Measurements from ENCODE around the gene RHOT2.

The RHOT2 gene

DNA sequence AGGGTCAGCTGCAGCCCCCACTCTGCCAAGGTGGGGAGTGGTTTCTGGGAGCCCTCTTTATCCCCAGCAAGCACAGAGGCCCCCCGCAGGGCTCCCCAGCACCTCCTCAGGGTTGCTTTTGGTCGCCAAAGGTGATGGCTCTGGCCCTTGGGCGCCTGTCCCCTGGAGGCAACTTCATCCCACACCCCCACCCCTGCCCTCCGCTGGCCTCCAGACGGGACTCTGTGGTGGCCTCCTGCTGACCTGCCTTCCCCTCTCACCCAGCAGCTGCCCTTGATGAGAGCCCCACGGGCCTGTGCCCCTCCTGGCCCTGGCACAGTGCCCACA is 7.8 kb upstream of the RHOT2 start:
- H3K36me3 ChIP-seq (ENCODE audit: control insufficient read depth, insufficient read depth, low read length), result no peaks in the 10 kb centered on the region
- H3K4me3 ChIP-seq (ENCODE audit: insufficient read depth, low read depth, low read length, poor library complexity, severe bottlenecking), result no peak overlapping the region
- DNase-seq, result no peak
- no peaks in the 10 kb centered on the region for H3K27me3 ChIP-seq (replicated peaks; ENCODE audit: control insufficient read depth, insufficient read depth, low read length, poor library complexity, severe bottlenecking)
- H3K27ac ChIP-seq (ENCODE audit: insufficient read depth, low read length, poor library complexity, severe bottlenecking), result no peak overlapping the region
- H3K4me1 ChIP-seq (ENCODE audit: control insufficient read depth, insufficient read depth, low read length, poor library complexity, severe bottlenecking), result no peaks in the 10 kb centered on the region
- H3K9me3 ChIP-seq (ENCODE audit: control insufficient read depth, low read length), result no peaks in the 10 kb centered on the region

DNA sequence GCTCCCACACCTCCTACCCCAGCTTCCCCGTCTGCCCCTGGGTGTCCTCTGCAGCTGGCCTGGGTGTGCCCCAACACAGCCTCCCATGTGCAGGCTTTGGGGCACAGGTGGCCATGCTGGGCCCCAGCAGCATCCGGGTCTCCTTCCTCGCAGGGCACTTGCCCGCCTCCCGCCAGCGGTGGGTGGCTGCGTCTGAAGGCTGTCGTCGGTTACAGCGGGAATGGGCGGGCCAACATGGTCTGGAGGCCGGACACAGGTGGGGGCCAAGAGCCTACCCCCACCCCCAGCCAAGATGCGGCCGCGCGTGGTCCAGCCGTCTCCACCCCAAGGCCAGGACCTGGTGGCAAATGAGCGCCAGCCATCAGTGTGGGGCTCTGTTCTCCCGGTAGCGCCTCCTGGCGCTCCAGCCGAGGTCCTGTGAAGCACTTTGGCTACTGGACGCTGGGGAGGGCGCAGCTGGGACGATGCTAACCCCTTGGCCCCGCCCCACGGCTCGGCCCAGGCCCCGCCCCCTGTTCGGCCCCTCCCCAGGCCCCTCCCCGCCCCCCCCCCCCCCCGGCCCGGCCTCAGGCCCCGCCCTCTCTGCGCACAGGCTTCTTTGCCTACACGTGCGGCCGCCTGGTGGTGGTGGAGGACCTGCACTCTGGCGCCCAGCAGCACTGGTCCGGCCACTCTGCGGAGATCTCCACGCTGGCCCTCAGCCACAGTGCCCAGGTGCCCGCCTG is 7.3 kb upstream of the RHOT2 start:
- H3K4me1 ChIP-seq (ENCODE audit: control insufficient read depth, insufficient read depth, low read length, poor library complexity, severe bottlenecking), result no peaks in the 10 kb centered on the region
- H3K4me3 ChIP-seq (ENCODE audit: insufficient read depth, low read depth, low read length, poor library complexity, severe bottlenecking), result no peak overlapping the region
- H3K27me3 ChIP-seq (replicated peaks; ENCODE audit: control insufficient read depth, insufficient read depth, low read length, poor library complexity, severe bottlenecking), result no peaks in the 10 kb centered on the region
- H3K27ac ChIP-seq (ENCODE audit: insufficient read depth, low read length, poor library complexity, severe bottlenecking), result no peak overlapping the region
- peak; percentile 44 to 64 (median 56) for DNase-seq
- no peaks in the 10 kb centered on the region for H3K36me3 ChIP-seq (ENCODE audit: control insufficient read depth, insufficient read depth, low read length)
- no peaks in the 10 kb centered on the region for H3K9me3 ChIP-seq (ENCODE audit: control insufficient read depth, low read length)

DNA sequence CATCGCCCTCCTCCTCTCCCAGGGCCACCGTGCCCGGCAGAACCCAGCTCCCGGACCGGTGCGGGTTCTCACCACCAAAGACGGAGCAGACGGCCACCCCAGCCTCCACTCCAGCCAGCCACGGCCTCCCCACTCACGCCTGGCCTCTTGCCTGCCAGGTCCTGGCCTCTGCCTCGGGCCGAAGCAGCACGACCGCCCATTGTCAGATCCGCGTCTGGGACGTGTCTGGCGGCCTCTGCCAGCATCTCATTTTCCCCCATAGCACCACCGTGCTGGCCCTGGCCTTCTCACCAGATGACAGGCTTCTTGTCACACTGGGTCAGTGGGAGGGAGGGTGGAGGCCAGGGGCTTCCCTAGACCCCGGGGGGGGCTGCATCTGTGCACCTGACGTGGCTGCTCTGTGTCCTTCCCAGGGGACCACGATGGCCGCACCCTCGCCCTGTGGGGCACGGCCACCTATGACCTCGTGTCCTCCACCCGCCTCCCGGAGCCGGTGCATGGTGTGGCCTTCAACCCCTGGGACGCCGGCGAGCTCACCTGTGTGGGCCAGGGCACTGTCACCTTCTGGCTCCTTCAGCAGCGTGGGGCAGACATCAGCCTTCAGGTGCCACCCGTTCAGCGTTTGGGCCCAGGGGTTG is 6.6 kb upstream of the RHOT2 start:
- Histone ChIP-seq H3K4me3 (ENCODE audit: insufficient read depth, low read depth, low read length, poor library complexity, severe bottlenecking) (no peak overlapping the region), H3K36me3 (ENCODE audit: control insufficient read depth, insufficient read depth, low read length) (no peaks in the 10 kb centered on the region), H3K27ac (ENCODE audit: insufficient read depth, low read length, poor library complexity, severe bottlenecking) (no peak overlapping the region), H3K27me3 (replicated peaks; ENCODE audit: control insufficient read depth, insufficient read depth, low read length, poor library complexity, severe bottlenecking) (no peaks in the 10 kb centered on the region), H3K4me1 (ENCODE audit: control insufficient read depth, insufficient read depth, low read length, poor library complexity, severe bottlenecking) (no peaks in the 10 kb centered on the region), H3K9me3 (ENCODE audit: control insufficient read depth, low read length) (no peaks in the 10 kb centered on the region)
- no peak for DNase-seq

DNA sequence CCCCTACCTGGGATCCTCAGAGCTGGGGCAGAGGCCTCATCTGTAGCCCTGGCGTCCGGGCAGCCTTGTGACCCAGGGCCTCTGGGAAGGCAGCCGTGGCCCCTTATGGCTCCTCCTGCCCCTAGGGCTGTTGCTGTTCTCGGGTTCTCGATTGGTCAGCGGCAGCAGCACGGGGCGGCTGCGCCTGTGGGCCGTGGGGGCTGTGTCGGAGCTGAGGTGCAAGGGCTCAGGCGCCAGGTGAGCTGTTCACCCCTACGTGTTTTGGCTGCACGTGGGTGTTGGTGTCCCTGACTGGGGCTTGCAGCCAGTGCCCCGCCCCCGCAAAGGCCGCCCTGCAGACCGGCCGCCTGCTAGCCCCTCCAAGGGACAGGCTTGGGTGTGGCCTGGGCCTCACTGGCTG is 5.8 kb upstream of the RHOT2 start:
- no peak overlapping the region for H3K4me3 ChIP-seq (ENCODE audit: insufficient read depth, low read depth, low read length, poor library complexity, severe bottlenecking)
- no peaks in the 10 kb centered on the region for H3K36me3 ChIP-seq (ENCODE audit: control insufficient read depth, insufficient read depth, low read length)
- peaks cover 4% of the 10 kb centered on the region for H3K4me1 ChIP-seq (ENCODE audit: control insufficient read depth, insufficient read depth, low read length, poor library complexity, severe bottlenecking)
- no peak overlapping the region for H3K27ac ChIP-seq (ENCODE audit: insufficient read depth, low read length, poor library complexity, severe bottlenecking)
- no peaks in the 10 kb centered on the region for H3K9me3 ChIP-seq (ENCODE audit: control insufficient read depth, low read length)
- no peaks in the 10 kb centered on the region for H3K27me3 ChIP-seq (replicated peaks; ENCODE audit: control insufficient read depth, insufficient read depth, low read length, poor library complexity, severe bottlenecking)
- no peak for DNase-seq

DNA sequence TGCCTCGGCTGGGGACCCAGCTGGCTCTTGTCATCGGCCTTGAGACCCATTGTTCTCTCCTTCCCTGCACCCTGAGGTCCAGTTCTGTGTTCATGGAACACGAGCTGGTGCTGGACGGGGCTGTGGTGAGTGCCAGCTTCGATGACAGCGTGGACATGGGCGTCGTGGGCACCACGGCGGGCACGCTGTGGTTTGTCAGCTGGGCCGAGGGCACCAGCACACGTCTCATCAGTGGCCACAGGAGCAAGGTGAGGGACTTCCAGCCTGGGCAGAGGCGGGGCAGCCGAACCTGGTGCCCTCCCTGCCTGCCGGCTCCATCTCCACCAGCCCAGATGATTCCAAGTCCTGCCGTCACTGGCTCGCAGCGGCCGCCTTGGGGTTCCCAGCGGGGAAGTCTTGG is 5.3 kb upstream of the RHOT2 start:
- Histone ChIP-seq H3K27ac (ENCODE audit: insufficient read depth, low read length, poor library complexity, severe bottlenecking) (no peak overlapping the region), H3K4me1 (ENCODE audit: control insufficient read depth, insufficient read depth, low read length, poor library complexity, severe bottlenecking) (peaks cover 9% of the 10 kb centered on the region), H3K4me3 (ENCODE audit: insufficient read depth, low read depth, low read length, poor library complexity, severe bottlenecking) (no peak overlapping the region), H3K36me3 (ENCODE audit: control insufficient read depth, insufficient read depth, low read length) (no peaks in the 10 kb centered on the region), H3K9me3 (ENCODE audit: control insufficient read depth, low read length) (no peaks in the 10 kb centered on the region), H3K27me3 (replicated peaks; ENCODE audit: control insufficient read depth, insufficient read depth, low read length, poor library complexity, severe bottlenecking) (no peaks in the 10 kb centered on the region)
- no peak for DNase-seq

DNA sequence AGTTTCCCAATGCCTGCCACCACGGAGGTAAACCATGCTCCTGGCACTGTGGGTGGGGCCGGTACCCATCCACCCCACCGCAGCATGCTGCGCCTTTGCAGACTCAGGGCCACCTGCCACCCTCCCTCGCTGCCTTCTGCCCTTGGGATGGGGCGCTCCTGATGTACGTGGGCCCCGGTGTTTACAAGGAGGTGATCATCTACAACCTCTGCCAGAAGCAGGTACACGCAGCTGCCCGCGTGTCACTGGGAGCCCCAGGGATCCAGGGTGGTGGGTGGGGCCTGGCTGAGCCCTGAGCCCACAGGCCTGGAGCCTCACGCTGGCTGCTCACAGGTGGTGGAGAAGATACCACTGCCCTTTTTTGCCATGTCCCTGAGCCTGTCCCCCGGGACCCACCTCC is 1.4 kb upstream of the RHOT2 start:
- Histone ChIP-seq H3K27ac (ENCODE audit: insufficient read depth, low read length, poor library complexity, severe bottlenecking) (no peak overlapping the region), H3K4me3 (ENCODE audit: insufficient read depth, low read depth, low read length, poor library complexity, severe bottlenecking) (no peak overlapping the region), H3K36me3 (ENCODE audit: control insufficient read depth, insufficient read depth, low read length) (peaks cover 25% of the 10 kb centered on the region), H3K27me3 (replicated peaks; ENCODE audit: control insufficient read depth, insufficient read depth, low read length, poor library complexity, severe bottlenecking) (no peaks in the 10 kb centered on the region), H3K9me3 (ENCODE audit: control insufficient read depth, low read length) (no peaks in the 10 kb centered on the region), H3K4me1 (ENCODE audit: control insufficient read depth, insufficient read depth, low read length, poor library complexity, severe bottlenecking) (peaks cover 19% of the 10 kb centered on the region)
- no peak for DNase-seq

DNA sequence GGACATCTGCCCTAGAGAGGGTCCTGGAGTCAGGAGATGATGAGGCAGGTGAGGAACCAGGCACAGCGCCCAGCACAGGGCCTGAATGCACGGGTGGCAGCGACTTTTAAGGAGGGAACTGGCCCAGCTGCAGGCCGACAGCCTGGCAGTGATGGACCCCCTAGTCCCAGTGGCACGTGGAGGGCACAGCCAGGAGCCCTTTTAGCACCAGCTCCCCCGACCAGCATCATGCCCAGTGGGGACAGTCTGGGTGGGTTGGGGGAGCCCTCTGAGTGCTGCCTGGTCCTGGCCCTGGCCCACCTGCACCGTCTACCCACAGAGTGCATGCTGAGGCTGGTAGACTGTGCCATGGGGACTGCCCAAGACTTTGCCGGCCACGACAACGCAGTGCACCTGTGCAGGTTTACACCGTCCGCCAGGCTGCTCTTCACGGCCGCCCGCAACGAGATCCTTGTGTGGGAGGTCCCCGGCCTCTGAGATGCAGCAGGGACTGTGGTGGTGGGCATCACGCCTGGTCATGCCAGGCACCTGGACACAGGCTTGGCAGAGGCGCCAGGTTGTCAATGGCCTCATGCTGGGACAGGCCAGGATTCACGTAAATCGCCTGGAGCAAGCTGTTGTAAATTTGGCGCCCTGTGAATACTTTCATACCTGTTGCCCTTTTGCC is 686 bp upstream of the RHOT2 start:
- H3K4me3 ChIP-seq (ENCODE audit: insufficient read depth, low read depth, low read length, poor library complexity, severe bottlenecking), result peak overlapping the region; percentile 80
- H3K4me1 ChIP-seq (ENCODE audit: control insufficient read depth, insufficient read depth, low read length, poor library complexity, severe bottlenecking), result peaks cover 19% of the 10 kb centered on the region
- peaks cover 32% of the 10 kb centered on the region for H3K36me3 ChIP-seq (ENCODE audit: control insufficient read depth, insufficient read depth, low read length)
- H3K9me3 ChIP-seq (ENCODE audit: control insufficient read depth, low read length), result no peaks in the 10 kb centered on the region
- peak overlapping the region; percentile 78 for H3K27ac ChIP-seq (ENCODE audit: insufficient read depth, low read length, poor library complexity, severe bottlenecking)
- DNase-seq, result no peak
- no peaks in the 10 kb centered on the region for H3K27me3 ChIP-seq (replicated peaks; ENCODE audit: control insufficient read depth, insufficient read depth, low read length, poor library complexity, severe bottlenecking)

DNA sequence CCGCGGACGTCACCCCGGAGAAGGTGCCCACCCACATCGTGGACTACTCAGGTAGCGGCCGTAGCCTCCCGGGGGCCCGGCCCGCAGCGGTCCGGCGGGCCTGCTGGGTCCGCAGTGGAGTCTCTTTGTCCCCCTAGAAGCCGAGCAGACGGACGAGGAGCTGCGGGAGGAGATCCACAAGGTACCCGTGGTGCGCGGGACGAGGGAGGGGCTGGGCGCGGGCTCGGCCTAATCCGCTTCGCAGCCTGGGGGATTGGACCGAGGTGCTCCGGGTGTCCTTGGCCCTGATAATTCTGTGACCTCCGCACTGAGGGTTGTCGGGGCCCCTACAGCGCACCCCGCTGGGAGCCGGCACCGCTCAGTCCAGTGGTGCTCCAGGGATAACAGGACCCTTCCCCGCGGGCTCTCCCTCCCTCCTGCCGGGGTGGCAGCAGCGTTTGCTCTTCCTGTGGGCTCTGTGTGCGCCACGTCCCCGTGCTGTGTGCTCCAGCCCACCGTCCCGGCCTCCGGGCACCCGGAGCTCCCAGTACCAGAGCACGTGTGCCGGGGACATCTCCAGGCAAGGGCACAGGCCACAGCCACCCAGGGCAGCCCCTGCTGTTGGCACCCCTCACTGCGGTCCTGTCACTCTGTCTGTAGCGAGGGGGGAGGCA is 713 bp downstream of the RHOT2 start:
- Histone ChIP-seq H3K4me3 (ENCODE audit: insufficient read depth, low read depth, low read length, poor library complexity, severe bottlenecking) (peak overlapping the region; percentile 80), H3K36me3 (ENCODE audit: control insufficient read depth, insufficient read depth, low read length) (peaks cover 45% of the 10 kb centered on the region), H3K27ac (ENCODE audit: insufficient read depth, low read length, poor library complexity, severe bottlenecking) (peak overlapping the region; percentile 78), H3K9me3 (ENCODE audit: control insufficient read depth, low read length) (no peaks in the 10 kb centered on the region), H3K4me1 (ENCODE audit: control insufficient read depth, insufficient read depth, low read length, poor library complexity, severe bottlenecking) (peaks cover 19% of the 10 kb centered on the region), H3K27me3 (replicated peaks; ENCODE audit: control insufficient read depth, insufficient read depth, low read length, poor library complexity, severe bottlenecking) (no peaks in the 10 kb centered on the region)
- no peak for DNase-seq

DNA sequence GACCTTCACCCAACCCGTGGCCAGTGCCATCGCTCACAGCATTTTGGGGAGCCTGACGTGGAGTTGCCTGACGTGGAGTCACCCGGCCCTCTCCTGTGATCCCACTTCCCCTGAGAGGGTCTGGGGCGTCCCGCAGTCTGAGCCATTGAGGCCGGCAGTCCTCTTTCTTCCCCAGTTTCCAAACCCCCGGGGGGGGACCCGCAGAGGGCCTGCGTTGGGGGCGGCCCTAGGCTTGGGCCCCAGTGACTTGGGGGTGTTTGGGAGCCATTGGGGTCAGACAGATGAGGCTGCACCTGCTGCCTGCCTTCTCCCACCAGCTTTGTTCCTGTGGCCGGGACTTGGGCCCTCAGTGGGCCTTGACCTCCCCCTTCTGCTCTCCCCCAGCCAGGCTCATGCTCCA is 1.7 kb downstream of the RHOT2 start:
- peaks cover 19% of the 10 kb centered on the region for H3K4me1 ChIP-seq (ENCODE audit: control insufficient read depth, insufficient read depth, low read length, poor library complexity, severe bottlenecking)
- no peaks in the 10 kb centered on the region for H3K9me3 ChIP-seq (ENCODE audit: control insufficient read depth, low read length)
- no peak for DNase-seq
- peaks cover 48% of the 10 kb centered on the region for H3K36me3 ChIP-seq (ENCODE audit: control insufficient read depth, insufficient read depth, low read length)
- H3K27me3 ChIP-seq (replicated peaks; ENCODE audit: control insufficient read depth, insufficient read depth, low read length, poor library complexity, severe bottlenecking), result no peaks in the 10 kb centered on the region
- no peak overlapping the region for H3K27ac ChIP-seq (ENCODE audit: insufficient read depth, low read length, poor library complexity, severe bottlenecking)
- H3K4me3 ChIP-seq (ENCODE audit: insufficient read depth, low read depth, low read length, poor library complexity, severe bottlenecking), result no peak overlapping the region

Measured in effector memory CD4-positive, alpha-beta T cell (primary cell).